ENCODE results near the gene SPOCK3.

Gene SPOCK3

GRCh38 chr4:167230744-167231143 lies 3.5 kb downstream of the SPOCK3 start:
- no peak for TF ChIP-seq TCF4 (CRISPR knock-in tag; IDR thresholded peaks at IDR 0.05; ENCODE audit: borderline replicate concordance)
- TF ChIP-seq BACH2 (CRISPR knock-in tag; IDR thresholded peaks at IDR 0.05; ENCODE audit: borderline replicate concordance): no peak

DNA sequence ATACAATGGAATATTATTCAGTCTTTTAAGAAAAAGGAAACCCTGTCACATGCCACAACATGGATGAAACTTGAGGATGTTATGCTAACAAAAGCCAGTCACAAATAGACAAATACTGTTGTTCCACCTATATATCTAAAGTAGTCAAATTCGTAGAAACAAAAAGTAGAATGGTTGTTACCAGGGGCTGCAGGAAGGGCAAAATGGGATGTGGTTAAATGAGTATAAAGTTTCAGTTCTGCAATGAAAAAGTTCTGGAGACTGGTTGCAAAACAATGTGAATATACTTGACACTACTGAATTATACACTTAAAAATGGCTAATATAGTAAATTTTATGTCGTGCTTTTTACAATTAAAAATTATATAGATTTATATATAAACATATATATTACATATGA lies 12.2 kb downstream of the SPOCK3 start:
- ATAC-seq: no peak
- no peak for TF ChIP-seq POU6F1 (CRISPR knock-in tag; IDR thresholded peaks at IDR 0.05; ENCODE audit: borderline replicate concordance, low read depth)
- TF ChIP-seq ZC3H10 (CRISPR knock-in tag; IDR thresholded peaks at IDR 0.05): no peak
- no peak for TF ChIP-seq PPARA (CRISPR knock-in tag; IDR thresholded peaks at IDR 0.05; ENCODE audit: borderline replicate concordance)
- TF ChIP-seq, protein P1, sequence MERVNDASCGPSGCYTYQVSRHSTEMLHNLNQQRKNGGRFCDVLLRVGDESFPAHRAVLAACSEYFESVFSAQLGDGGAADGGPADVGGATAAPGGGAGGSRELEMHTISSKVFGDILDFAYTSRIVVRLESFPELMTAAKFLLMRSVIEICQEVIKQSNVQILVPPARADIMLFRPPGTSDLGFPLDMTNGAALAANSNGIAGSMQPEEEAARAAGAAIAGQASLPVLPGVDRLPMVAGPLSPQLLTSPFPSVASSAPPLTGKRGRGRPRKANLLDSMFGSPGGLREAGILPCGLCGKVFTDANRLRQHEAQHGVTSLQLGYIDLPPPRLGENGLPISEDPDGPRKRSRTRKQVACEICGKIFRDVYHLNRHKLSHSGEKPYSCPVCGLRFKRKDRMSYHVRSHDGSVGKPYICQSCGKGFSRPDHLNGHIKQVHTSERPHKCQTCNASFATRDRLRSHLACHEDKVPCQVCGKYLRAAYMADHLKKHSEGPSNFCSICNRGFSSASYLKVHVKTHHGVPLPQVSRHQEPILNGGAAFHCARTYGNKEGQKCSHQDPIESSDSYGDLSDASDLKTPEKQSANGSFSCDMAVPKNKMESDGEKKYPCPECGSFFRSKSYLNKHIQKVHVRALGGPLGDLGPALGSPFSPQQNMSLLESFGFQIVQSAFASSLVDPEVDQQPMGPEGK (CRISPR knock-in tag; IDR thresholded peaks at IDR 0.05; ENCODE audit: borderline replicate concordance): no peak
- TF ChIP-seq ZFP30 (CRISPR knock-in tag; IDR thresholded peaks at IDR 0.05): no peak
- no peak for TF ChIP-seq BACH2 (CRISPR knock-in tag; IDR thresholded peaks at IDR 0.05; ENCODE audit: borderline replicate concordance)
- no peak for TF ChIP-seq ZNF70 (CRISPR knock-in tag; IDR thresholded peaks at IDR 0.05)
- no peak for TF ChIP-seq GLIS3 (CRISPR knock-in tag; IDR thresholded peaks at IDR 0.05)
- no peak for TF ChIP-seq ARNTL (CRISPR knock-in tag; IDR thresholded peaks at IDR 0.05; ENCODE audit: borderline replicate concordance, low read depth)

More at GRCh38 chr4:167230744-167231143, 3.5 kb downstream of the SPOCK3 start:
- no peak for ATAC-seq

GRCh38 chr4:167221084-167221483 lies 13.2 kb downstream of the SPOCK3 start:
- TF ChIP-seq ESRRG (CRISPR knock-in tag; IDR thresholded peaks at IDR 0.05): no peak
- TF ChIP-seq ZNF565 (CRISPR knock-in tag; conservative IDR thresholded peaks at IDR 0.05; ENCODE audit: low read depth): no peak
- TF ChIP-seq TOX (CRISPR knock-in tag; IDR thresholded peaks at IDR 0.05; ENCODE audit: borderline replicate concordance): no peak
- TF ChIP-seq CREB5 (CRISPR knock-in tag; IDR thresholded peaks at IDR 0.05; ENCODE audit: low read depth): no peak
- no peak for TF ChIP-seq POU6F1 (CRISPR knock-in tag; IDR thresholded peaks at IDR 0.05; ENCODE audit: borderline replicate concordance, low read depth)
- no peak for TF ChIP-seq PPARA (CRISPR knock-in tag; IDR thresholded peaks at IDR 0.05; ENCODE audit: borderline replicate concordance)
- no peak for TF ChIP-seq ZC3H10 (CRISPR knock-in tag; IDR thresholded peaks at IDR 0.05)
- no peak for TF ChIP-seq GLIS3 (CRISPR knock-in tag; IDR thresholded peaks at IDR 0.05)
- TF ChIP-seq ZNF8 (CRISPR knock-in tag; IDR thresholded peaks at IDR 0.05): no peak
- TF ChIP-seq, protein P1 (CRISPR knock-in tag; IDR thresholded peaks at IDR 0.05; ENCODE audit: borderline replicate concordance): no peak
- no peak for TF ChIP-seq ARNTL (CRISPR knock-in tag; IDR thresholded peaks at IDR 0.05; ENCODE audit: borderline replicate concordance, low read depth)
- no peak for TF ChIP-seq OSR1 (CRISPR knock-in tag; IDR thresholded peaks at IDR 0.05)
- no peak for TF ChIP-seq CSDC2 (CRISPR knock-in tag; IDR thresholded peaks at IDR 0.05)
- no peak for TF ChIP-seq SNAI2 (CRISPR knock-in tag; IDR thresholded peaks at IDR 0.05)
- no peak for TF ChIP-seq BACH2 (CRISPR knock-in tag; IDR thresholded peaks at IDR 0.05; ENCODE audit: borderline replicate concordance)
- no peak for TF ChIP-seq ZFP3 (CRISPR knock-in tag; IDR thresholded peaks at IDR 0.05)
- TF ChIP-seq RARB (CRISPR knock-in tag; IDR thresholded peaks at IDR 0.05): no peak
- no peak for TF ChIP-seq ISL1 (CRISPR knock-in tag; IDR thresholded peaks at IDR 0.05)
- TF ChIP-seq TCF4 (CRISPR knock-in tag; IDR thresholded peaks at IDR 0.05; ENCODE audit: borderline replicate concordance): no peak
- TF ChIP-seq ZFP30 (CRISPR knock-in tag; IDR thresholded peaks at IDR 0.05): no peak
- ATAC-seq: no peak
